ENCODE measurements around the gene DHRS7B.
"Not testable (repeated sequence)": the region's sequence is repeated elsewhere in the genome, so short reads cannot be mapped to it uniquely, and the experiment has no call there.

The DHRS7B gene, protein sequence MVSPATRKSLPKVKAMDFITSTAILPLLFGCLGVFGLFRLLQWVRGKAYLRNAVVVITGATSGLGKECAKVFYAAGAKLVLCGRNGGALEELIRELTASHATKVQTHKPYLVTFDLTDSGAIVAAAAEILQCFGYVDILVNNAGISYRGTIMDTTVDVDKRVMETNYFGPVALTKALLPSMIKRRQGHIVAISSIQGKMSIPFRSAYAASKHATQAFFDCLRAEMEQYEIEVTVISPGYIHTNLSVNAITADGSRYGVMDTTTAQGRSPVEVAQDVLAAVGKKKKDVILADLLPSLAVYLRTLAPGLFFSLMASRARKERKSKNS

DNA sequence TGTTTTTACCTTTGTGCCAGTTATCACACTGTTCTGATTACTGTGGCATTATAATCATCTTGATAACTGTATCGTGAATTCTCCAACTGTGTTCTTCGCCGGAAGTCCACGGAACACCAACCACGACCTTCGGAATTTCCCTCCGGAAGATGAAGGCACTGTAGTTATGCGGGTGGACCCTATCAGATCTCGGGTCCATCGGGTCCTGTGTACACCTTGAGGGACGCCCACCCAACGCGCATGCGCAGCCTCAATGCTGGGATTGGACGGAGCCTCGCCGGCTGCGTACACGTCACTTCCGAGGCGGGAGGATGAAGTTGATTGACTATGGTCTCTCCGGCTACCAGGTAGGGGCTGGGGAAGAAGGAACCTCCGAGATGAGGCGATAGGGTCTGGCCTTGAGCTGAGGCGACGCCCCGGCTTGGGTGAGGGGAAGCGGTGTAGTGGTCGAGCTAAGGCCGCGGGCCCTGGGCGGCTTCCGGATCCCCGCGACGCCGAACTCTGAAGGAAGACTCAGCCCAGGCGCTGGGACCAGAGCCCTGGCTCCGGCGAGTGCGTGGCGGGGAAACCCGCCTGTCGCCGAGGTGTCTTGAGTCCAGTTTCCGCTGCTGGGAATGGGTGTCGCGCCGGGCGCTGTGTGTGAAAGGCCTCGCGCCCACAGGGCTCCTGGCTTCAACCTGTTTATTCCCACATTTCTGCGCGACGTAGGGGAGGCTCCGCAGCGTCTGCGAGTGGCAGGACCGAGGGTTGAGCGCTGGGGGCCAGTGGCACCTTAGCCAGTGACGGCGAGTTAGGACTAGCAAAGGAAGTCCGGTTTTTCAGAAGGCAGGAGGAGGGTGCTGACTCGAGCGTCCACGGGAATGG lies at the start of gene DHRS7B:
TSS of gene DHRS7B (plus strand) at position 320 of the 864 bp plus-strand sequence. CDS start at position 328, 8 bp downstream.
- peak; percentile 98 for DNase-seq (ENCODE audit: extremely low spot score)
- CTCF ChIA-PET, result no interaction called here
- POLR2A ChIA-PET, result interaction anchor here (1.3 to 2.2 kb wide), 4 partner anchors 28 to 149 kb away, joined by 5 to 9 read pairs (median 8); partner anchors contain the start of genes TMEM11 and USP22
- TF ChIP-seq, protein P1, sequence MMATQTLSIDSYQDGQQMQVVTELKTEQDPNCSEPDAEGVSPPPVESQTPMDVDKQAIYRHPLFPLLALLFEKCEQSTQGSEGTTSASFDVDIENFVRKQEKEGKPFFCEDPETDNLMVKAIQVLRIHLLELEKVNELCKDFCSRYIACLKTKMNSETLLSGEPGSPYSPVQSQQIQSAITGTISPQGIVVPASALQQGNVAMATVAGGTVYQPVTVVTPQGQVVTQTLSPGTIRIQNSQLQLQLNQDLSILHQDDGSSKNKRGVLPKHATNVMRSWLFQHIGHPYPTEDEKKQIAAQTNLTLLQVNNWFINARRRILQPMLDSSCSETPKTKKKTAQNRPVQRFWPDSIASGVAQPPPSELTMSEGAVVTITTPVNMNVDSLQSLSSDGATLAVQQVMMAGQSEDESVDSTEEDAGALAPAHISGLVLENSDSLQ (IDR thresholded peaks at IDR 0.05), result peak; percentile 96
- TF ChIP-seq ARNT (IDR thresholded peaks at IDR 0.05) (no peak), L3MBTL2 (conservative IDR thresholded peaks at IDR 0.05) (peak; percentile 85)

DNA sequence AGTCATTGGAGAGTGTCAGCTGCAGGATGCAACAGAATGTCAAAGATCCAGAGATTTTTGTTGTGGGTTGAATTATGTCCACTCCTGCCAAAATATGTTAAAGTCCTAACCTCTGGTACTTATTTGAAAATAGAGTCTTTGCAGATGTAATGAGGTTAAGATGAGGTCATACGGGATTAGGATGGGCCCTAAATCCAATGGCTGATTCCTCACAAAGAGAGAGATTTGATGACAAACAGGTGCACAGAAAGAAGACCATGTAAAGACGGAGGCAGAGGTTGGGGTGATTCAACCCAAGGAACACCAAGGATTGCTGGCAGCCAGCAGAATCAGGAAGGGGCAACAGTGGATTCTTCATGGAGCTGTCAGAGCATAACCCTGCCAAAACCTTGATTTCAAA lies 49.5 kb upstream of the DHRS7B start:
- ChIA-PET POLR2A (interaction anchor here (3.3 kb wide), 1 partner anchor 22 kb away, joined by 14 read pairs; no protein-coding TSS in a partner anchor), CTCF (no interaction called here)
- TF ChIP-seq FOXA1 (IDR thresholded peaks at IDR 0.05), result no peak
- TF ChIP-seq L3MBTL2 (conservative IDR thresholded peaks at IDR 0.05), result no peak
- TF ChIP-seq HDGF (IDR thresholded peaks at IDR 0.05; ENCODE audit: borderline replicate concordance), result no peak
- TF ChIP-seq, protein P1 (IDR thresholded peaks at IDR 0.05), result no peak
- DNase-seq (ENCODE audit: extremely low spot score), result no peak

DNA sequence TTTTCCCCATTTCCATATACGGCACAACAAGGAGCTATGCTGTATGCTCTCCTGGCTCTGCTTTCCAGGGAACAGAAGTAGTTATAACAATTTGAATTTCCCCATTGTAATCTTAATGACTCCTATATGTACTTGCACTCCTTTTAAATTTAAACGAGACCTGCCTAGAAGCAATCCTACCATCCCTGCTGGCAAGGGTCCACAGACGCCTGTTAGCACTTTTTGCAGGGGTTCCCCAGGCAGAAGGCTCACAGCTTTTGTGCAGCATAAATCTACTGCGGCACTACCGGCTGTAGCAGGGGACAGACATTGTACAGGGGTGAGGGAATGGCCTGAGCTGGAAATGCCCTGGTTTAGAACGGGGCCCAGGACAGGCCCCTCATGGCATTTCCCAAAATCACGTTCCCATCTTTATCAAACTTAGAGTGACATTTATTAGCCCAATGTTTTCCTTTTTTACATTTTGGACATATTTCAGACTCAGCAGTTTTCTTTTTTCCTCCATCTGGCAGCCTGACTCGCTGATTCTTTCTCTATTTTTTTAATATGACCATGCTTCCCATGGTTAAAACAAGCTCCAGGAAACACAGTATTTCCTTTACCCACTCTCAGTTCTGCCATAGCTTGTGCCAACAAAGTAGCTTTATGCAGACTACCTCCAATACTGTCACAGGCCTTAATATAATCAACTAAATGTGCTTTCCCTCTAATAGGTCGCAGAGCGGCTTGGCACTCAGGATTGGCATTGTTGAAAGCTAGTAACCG lies 48.6 kb upstream of the DHRS7B start:
- TF ChIP-seq LEF1 (IDR thresholded peaks at IDR 0.05; ENCODE audit: borderline replicate concordance) (no peak), CTBP1 (IDR thresholded peaks at IDR 0.05; ENCODE audit: borderline replicate concordance) (no peak), FOXM1 (IDR thresholded peaks at IDR 0.05; ENCODE audit: borderline replicate concordance) (no peak), SP1 (IDR thresholded peaks at IDR 0.05) (no peak), FOXK2 (IDR thresholded peaks at IDR 0.05) (no peak), NFRKB (IDR thresholded peaks at IDR 0.05) (no peak), FOXA1 (IDR thresholded peaks at IDR 0.05) (no peak), TARDBP (IDR thresholded peaks at IDR 0.05) (no peak), SUZ12 (IDR thresholded peaks at IDR 0.05) (no peak)
- TF ChIP-seq, protein P1 (IDR thresholded peaks at IDR 0.05), result no peak
- ChIA-PET CTCF (no interaction called here), POLR2A (interaction anchor here (0.9 to 3.3 kb wide), 2 partner anchors 17 to 21 kb away, joined by 3 to 14 read pairs; no protein-coding TSS in a partner anchor)
- DNase-seq (ENCODE audit: extremely low spot score), result no peak

DNA sequence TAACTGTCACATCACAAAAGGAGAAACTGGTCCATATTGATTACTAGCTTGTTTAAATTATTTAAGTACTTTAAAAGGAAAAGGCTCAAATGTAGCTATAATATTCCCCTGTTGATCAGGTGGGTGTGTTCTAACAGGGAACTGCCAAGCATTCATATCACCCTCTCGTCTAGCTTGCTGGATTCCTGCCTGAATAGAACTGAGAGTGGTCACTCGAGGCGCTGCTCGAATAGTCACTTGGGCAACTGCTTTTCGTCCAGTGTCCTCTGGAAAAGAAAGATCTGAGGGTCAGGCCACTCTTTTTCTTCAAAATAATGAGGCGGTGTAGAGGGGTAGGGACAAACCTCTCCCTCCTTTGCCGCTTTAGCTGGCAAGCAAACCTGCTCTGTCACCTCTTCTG lies 47.6 kb upstream of the DHRS7B start:
- CTCF ChIA-PET, result no interaction called here
- POLR2A ChIA-PET, result interaction anchor here (0.9 to 3.3 kb wide), 2 partner anchors 16 to 20 kb away, joined by 3 to 14 read pairs; no protein-coding TSS in a partner anchor
- no peak for DNase-seq (ENCODE audit: extremely low spot score)
- TF ChIP-seq ELF4 (IDR thresholded peaks at IDR 0.05) (no peak), FOXM1 (IDR thresholded peaks at IDR 0.05; ENCODE audit: borderline replicate concordance) (no peak), HDGF (IDR thresholded peaks at IDR 0.05; ENCODE audit: borderline replicate concordance) (no peak), TARDBP (IDR thresholded peaks at IDR 0.05) (no peak), SUZ12 (IDR thresholded peaks at IDR 0.05) (no peak), SP1 (IDR thresholded peaks at IDR 0.05) (no peak), ARNT (IDR thresholded peaks at IDR 0.05) (no peak), CTBP1 (IDR thresholded peaks at IDR 0.05; ENCODE audit: borderline replicate concordance) (no peak), L3MBTL2 (conservative IDR thresholded peaks at IDR 0.05) (no peak)

DNA sequence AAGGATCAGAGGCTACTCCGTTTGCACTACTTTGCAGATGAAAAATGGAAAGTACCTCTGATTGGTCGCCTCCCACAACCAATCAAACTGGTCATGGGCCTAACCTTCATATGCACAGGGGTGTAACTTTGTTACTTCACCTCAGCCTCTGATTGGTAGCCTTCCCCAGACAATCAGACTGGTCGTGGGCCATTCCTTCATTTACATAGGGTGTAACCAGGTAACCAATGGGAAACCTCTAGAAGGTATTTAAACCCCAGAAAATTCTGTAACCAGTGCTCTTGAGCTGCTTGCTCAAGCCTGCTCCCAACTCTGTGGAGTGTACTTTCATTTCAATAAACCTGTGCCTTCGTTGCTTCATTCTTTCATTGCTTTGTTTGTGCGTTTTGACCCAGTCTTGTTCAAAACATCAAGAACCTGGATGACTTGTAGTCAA lies 44.7 kb upstream of the DHRS7B start:
- no peak for TF ChIP-seq LEF1 (IDR thresholded peaks at IDR 0.05; ENCODE audit: borderline replicate concordance)
- ChIA-PET POLR2A (interaction anchor here (1.2 kb wide), 1 partner anchor 13 kb away, joined by 3 read pairs; no protein-coding TSS in a partner anchor), CTCF (interaction anchor here (1.0 kb wide), 1 partner anchor 39 kb away, joined by 3 read pairs; no protein-coding TSS in a partner anchor)
- no peak for DNase-seq (ENCODE audit: extremely low spot score)

DNA sequence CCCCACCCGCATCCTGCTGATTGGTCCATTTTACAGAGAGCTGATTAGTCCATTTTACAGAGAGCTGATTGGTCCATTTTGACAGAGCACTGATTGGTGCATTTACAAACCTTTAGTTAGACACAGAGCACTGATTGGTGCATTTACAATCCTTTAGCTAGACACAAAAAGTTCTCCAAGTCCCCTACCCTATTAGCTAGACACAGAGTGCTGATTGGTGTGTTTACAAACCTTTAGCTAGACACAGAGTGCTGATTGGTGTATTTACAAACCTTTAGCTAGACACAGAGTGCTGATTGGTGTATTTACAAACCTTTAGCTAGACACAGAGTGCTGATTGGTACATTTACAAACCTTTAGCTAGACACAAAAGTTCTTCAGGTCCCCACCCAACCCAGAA lies 41.5 kb upstream of the DHRS7B start:
- POLR2A ChIA-PET; CTCF ChIA-PET; DNase-seq (ENCODE audit: extremely low spot score): not testable (repeated sequence)

DNA sequence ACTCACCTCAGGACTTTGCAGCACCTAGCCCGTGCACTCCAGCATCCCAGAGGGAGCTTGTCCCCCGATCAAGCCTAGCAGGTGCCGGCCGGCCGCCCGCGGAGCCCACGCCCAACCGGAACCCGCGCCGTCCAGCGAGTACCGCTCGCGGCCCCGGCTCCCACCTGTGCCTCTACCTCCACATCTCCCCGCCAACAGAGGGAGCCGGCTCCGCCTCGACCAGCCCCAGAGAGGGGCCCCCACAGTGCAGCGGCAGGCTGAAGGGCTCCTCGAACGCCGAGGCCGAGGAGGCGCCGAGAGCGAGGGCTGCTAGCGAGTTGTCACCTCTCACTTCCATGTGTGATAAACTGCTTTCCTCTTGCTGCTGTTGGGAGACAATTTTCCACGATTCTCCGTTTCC lies 41.1 kb upstream of the DHRS7B start:
- ChIA-PET CTCF (no interaction called here), POLR2A (no interaction called here)
- DNase-seq (ENCODE audit: extremely low spot score), result no peak
- TF ChIP-seq CTBP1 (IDR thresholded peaks at IDR 0.05; ENCODE audit: borderline replicate concordance), result no peak
- no peak for TF ChIP-seq SP1 (IDR thresholded peaks at IDR 0.05)
- no peak for TF ChIP-seq ARNT (IDR thresholded peaks at IDR 0.05)
- TF ChIP-seq BHLHE40 (IDR thresholded peaks at IDR 0.05; ENCODE audit: borderline replicate concordance), result no peak
- no peak for TF ChIP-seq ELF4 (IDR thresholded peaks at IDR 0.05)
- no peak for TF ChIP-seq FOXA1 (IDR thresholded peaks at IDR 0.05)
- TF ChIP-seq, protein P1 (IDR thresholded peaks at IDR 0.05), result no peak
- TF ChIP-seq NFRKB (IDR thresholded peaks at IDR 0.05), result no peak
- no peak for TF ChIP-seq HDGF (IDR thresholded peaks at IDR 0.05; ENCODE audit: borderline replicate concordance)
- TF ChIP-seq ZNF384 (IDR thresholded peaks at IDR 0.05), result no peak
- TF ChIP-seq L3MBTL2 (conservative IDR thresholded peaks at IDR 0.05), result no peak
- no peak for TF ChIP-seq FOXM1 (IDR thresholded peaks at IDR 0.05; ENCODE audit: borderline replicate concordance)
- TF ChIP-seq TARDBP (IDR thresholded peaks at IDR 0.05), result no peak
- no peak for TF ChIP-seq FOXK2 (IDR thresholded peaks at IDR 0.05)
- no peak for TF ChIP-seq SUZ12 (IDR thresholded peaks at IDR 0.05)
- TF ChIP-seq LEF1 (IDR thresholded peaks at IDR 0.05; ENCODE audit: borderline replicate concordance), result no peak

Data from HEK293T (cell line).